ENCODE measurements around the gene TMEM236.
"Not testable (repeated sequence)": the region's sequence is repeated elsewhere in the genome, so short reads cannot be mapped to it uniquely, and the experiment has no call there.

Gene TMEM236

DNA sequence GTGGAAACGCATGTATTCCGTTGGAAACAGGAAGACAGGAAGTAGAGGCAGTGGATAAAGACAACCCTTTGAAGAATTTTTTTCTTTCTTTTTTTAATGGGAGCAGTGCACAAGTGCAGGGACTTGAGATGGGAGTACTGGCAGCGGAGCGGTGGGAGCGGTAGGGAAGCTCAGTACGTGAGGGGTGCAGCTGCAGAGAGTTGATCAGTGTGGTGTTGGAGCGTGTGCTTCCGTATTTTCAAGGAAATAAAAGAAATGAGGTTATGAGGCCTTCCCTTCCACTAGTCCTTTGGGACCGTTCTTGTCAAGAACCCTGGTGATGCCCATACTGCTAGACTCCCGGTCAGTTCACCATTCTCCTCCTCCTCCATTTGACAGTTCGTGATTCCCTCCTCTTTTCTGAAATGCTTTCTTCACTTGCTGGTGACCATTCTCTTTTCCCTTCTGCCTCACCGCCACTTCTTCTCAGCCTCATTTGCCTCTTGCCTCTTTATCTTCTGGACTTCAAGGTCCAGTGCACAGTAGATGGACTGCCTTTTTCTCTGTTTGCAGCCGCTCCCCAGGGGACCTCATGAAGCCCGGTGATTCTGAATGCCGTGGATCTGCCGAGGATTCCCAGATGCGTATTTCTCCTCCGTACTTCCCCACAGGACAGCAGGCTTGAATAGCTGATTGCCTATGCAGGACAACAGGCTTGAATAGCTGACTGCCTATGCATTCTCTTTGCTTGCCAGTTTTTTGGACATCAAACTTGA lies 39.1 kb upstream of the TMEM236 start:
- DNase-seq (ENCODE audit: low read depth), result no peak
- no peak overlapping the region for H3K4me3 ChIP-seq (ENCODE audit: control insufficient read depth, low read depth, low read length)
- TF ChIP-seq, protein P1, sequence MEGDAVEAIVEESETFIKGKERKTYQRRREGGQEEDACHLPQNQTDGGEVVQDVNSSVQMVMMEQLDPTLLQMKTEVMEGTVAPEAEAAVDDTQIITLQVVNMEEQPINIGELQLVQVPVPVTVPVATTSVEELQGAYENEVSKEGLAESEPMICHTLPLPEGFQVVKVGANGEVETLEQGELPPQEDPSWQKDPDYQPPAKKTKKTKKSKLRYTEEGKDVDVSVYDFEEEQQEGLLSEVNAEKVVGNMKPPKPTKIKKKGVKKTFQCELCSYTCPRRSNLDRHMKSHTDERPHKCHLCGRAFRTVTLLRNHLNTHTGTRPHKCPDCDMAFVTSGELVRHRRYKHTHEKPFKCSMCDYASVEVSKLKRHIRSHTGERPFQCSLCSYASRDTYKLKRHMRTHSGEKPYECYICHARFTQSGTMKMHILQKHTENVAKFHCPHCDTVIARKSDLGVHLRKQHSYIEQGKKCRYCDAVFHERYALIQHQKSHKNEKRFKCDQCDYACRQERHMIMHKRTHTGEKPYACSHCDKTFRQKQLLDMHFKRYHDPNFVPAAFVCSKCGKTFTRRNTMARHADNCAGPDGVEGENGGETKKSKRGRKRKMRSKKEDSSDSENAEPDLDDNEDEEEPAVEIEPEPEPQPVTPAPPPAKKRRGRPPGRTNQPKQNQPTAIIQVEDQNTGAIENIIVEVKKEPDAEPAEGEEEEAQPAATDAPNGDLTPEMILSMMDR (conservative IDR thresholded peaks at IDR 0.05; ENCODE audit: control insufficient read depth, insufficient read depth, low read depth, low read length), result no peak

DNA sequence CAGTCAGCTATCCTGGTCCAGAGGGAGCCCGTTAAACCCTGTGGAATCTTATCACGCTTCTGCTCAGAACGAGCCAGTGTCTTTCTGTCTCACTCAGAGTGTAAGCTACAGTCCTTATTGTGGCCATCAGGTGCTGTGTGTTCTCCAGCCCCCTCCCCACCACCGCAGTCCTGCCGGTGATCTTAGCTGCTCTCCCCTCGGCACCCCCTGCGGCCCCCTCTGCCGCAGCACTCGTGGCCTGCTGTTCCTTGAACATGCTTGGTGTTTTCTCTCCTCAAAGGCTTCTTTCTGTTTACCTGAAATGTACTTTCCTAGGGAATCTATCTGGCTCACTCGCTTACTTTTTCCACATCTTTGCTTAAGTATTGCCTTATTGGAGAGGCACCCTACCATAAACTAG lies 38.2 kb upstream of the TMEM236 start:
- TF ChIP-seq, protein P1 (conservative IDR thresholded peaks at IDR 0.05; ENCODE audit: control insufficient read depth, insufficient read depth, low read depth, low read length), result no peak
- no peak overlapping the region for H3K4me3 ChIP-seq (ENCODE audit: control insufficient read depth, low read depth, low read length)
- no peak for DNase-seq (ENCODE audit: low read depth)

DNA sequence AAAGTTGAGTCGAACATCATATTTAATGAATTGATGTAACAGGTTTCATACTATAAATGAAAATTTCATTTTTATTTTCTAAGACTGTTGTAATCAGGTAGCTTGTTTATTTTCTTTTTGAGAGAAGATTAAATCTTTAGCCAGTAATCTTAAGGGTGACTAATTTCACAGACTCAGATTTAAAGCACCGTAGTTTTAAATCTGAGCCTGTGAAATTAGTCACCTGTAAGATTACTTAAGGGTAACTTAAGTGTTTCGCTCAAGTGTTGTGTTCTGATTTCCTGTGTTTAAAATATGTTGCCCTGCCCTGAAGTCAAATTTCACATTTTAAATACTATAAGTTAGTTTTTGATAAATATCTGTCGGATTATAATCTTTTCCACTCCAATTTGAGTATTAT lies 35.8 kb upstream of the TMEM236 start:
- TF ChIP-seq, protein P1 (conservative IDR thresholded peaks at IDR 0.05; ENCODE audit: control insufficient read depth, insufficient read depth, low read depth, low read length), result no peak
- no peak overlapping the region for H3K4me3 ChIP-seq (ENCODE audit: control insufficient read depth, low read depth, low read length)
- DNase-seq (ENCODE audit: low read depth), result no peak

- not testable (repeated sequence) for DNase-seq (ENCODE audit: low read depth)
These were observed 29.5 kb upstream of the TMEM236 start for GRCh38 chr10:17722317-17723014.

DNA sequence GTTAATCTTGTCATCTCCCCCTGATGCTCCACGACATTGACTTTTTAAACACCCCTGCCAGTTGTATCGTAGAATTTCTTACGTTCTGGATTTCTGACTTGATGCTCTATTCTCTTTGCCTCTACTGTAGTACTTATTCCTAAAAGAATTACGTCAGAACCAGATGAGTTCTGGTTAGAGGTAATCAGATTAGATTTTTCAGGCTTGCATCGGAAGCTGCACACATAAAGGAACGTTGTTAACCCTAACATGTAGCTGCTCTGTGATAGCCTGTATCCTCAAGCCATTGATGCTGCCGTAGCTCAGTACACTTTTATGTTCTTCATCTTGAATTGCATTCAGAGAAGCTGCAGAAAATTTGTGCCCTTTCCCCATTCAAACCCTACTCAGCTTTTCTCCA lies 26.3 kb upstream of the TMEM236 start:
- no peak overlapping the region for H3K4me3 ChIP-seq (ENCODE audit: control insufficient read depth, low read depth, low read length)
- TF ChIP-seq, protein P1 (conservative IDR thresholded peaks at IDR 0.05; ENCODE audit: control insufficient read depth, insufficient read depth, low read depth, low read length), result no peak
- no peak for DNase-seq (ENCODE audit: low read depth)

More at GRCh38 chr10:17722317-17723014, 29.5 kb upstream of the TMEM236 start:
- not testable (repeated sequence) for H3K4me3 ChIP-seq (ENCODE audit: control insufficient read depth, low read depth, low read length)

DNA sequence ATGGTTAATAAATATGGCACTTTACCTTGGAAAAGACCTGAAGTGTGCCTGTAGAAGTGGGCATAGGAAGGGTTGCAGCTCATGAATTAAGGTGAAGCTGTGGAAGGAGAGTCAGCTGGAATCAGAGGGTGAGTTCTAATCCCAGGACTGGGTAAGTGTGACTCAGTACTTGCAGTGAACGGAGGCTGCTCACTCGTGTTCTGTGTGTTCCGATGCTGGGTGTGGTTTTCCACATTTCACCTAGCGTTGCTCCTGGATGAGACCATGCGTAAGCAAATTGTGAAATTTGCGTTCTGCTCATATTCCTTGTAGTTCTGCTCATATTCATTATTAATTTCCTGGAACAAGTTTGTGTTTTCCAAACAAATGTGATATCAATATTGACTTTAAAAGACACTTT lies 22.4 kb upstream of the TMEM236 start:
- TF ChIP-seq, protein P1 (conservative IDR thresholded peaks at IDR 0.05; ENCODE audit: control insufficient read depth, insufficient read depth, low read depth, low read length), result no peak
- no peak overlapping the region for H3K4me3 ChIP-seq (ENCODE audit: control insufficient read depth, low read depth, low read length)
- DNase-seq (ENCODE audit: low read depth), result peak; percentile 22

GRCh38 chr10:17730667-17731066 lies 21.3 kb upstream of the TMEM236 start:
- DNase-seq (ENCODE audit: low read depth), result no peak
- TF ChIP-seq, protein P1 (conservative IDR thresholded peaks at IDR 0.05; ENCODE audit: control insufficient read depth, insufficient read depth, low read depth, low read length), result no peak

More at GRCh38 chr10:17730667-17731066, 21.3 kb upstream of the TMEM236 start:
- no peak overlapping the region for H3K4me3 ChIP-seq (ENCODE audit: control insufficient read depth, low read depth, low read length)
